Suprapubic skin (tissue), 4 donors: ENCODE data around the gene WIPF2.

Source experiments
- POLR2A ChIP-seq, 2 donors: fragments of 450-650 bp; IDR thresholded peaks; one replicate each; pipeline ENCODE4 v1.6.1; 2017; ENCODE audit warnings: antibody characterized with exemption in 2 of 2, mild to moderate bottlenecking in 2 of 2, moderate library complexity in 2 of 2
- POLR2AphosphoS5 ChIP-seq, 3 donors: sonication (generic); formaldehyde crosslinking; IDR thresholded peaks; one replicate each; pipeline ENCODE4 v1.6.1; 2017; ENCODE audit warnings: antibody characterized with exemption in 3 of 3
- TF ChIP-seq, protein P1 (sequence below), 2 donors: fragments of 200-600 bp in 1 of 2; fragments of 450-650 bp in 1 of 2; sonication (generic) in 1 of 2; IDR thresholded peaks; one replicate each; pipeline ENCODE4 v1.5.1; 2016 to 2019; ENCODE audit warnings: antibody characterized with exemption in 2 of 2, mild to moderate bottlenecking in 1 of 2, moderate library complexity in 1 of 2

DNA sequence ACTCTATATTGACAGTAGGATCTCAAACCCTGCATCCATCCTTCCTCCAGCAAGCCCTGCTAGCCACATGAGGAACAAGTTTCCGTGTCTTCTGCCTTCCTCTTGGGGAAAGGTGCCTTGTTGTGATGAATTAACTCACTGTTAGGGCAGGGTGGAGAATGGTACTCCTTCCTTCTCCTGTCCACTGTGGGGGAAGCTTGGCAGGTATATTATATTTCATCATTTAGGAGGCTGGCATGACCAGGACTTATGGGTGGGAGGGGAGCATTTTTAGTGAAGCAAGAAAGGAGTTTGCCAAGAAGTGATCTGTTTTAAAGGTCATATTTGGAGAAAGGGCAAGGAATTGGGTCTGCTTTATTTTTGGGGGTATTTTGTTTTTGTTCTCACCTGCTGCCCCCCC, 59.3 kb downstream of the WIPF2 start:
- TF ChIP-seq, protein P1, sequence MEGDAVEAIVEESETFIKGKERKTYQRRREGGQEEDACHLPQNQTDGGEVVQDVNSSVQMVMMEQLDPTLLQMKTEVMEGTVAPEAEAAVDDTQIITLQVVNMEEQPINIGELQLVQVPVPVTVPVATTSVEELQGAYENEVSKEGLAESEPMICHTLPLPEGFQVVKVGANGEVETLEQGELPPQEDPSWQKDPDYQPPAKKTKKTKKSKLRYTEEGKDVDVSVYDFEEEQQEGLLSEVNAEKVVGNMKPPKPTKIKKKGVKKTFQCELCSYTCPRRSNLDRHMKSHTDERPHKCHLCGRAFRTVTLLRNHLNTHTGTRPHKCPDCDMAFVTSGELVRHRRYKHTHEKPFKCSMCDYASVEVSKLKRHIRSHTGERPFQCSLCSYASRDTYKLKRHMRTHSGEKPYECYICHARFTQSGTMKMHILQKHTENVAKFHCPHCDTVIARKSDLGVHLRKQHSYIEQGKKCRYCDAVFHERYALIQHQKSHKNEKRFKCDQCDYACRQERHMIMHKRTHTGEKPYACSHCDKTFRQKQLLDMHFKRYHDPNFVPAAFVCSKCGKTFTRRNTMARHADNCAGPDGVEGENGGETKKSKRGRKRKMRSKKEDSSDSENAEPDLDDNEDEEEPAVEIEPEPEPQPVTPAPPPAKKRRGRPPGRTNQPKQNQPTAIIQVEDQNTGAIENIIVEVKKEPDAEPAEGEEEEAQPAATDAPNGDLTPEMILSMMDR (IDR thresholded peaks at IDR 0.05) = no peak
- TF ChIP-seq POLR2AphosphoS5 (IDR thresholded peaks at IDR 0.05) (no peak), POLR2A (IDR thresholded peaks at IDR 0.05) (no peak)
